Gastroesophageal sphincter (tissue), 3 donors: ENCODE results near the gene ASAP2.

Source experiments
- POLR2A ChIP-seq, 2 donors: fragments of 450-650 bp; IDR thresholded peaks; one replicate each; pipeline ENCODE4 v1.6.1; 2017; ENCODE audit warnings: antibody characterized with exemption in 2 of 2, mild to moderate bottlenecking in 2 of 2, moderate library complexity in 1 of 2
- TF ChIP-seq, protein P1 (sequence below), 4 experiments: fragments of 200-600 bp in 2 of 4; fragments of 450-650 bp in 2 of 4; sonication (generic) in 1 of 4; IDR thresholded peaks; one replicate each; pipeline ENCODE4 v1.5.1; 2017 to 2019; ENCODE audit warnings: antibody characterized with exemption in 4 of 4, mild to moderate bottlenecking in 2 of 4, moderate library complexity in 2 of 4

DNA sequence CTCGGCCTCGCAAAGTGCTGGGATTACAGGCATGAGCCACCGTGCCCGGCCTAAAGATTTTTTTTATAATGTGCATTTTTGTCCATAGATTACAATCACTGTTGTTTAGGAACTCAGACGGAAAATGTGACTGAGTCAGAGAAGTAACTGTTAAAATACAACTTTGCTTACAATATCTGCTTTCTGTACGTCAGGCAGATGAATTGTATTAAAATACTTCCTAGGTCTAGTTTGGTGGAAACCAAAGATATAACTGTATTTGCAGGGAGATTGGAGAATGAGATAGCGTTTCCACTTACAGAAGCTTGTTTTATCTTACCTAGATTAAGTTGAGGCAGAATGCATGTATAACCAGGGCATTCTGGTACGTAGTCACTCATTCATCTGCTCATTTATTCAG, 36.7 kb downstream of the ASAP2 start:
- TF ChIP-seq, protein P1, sequence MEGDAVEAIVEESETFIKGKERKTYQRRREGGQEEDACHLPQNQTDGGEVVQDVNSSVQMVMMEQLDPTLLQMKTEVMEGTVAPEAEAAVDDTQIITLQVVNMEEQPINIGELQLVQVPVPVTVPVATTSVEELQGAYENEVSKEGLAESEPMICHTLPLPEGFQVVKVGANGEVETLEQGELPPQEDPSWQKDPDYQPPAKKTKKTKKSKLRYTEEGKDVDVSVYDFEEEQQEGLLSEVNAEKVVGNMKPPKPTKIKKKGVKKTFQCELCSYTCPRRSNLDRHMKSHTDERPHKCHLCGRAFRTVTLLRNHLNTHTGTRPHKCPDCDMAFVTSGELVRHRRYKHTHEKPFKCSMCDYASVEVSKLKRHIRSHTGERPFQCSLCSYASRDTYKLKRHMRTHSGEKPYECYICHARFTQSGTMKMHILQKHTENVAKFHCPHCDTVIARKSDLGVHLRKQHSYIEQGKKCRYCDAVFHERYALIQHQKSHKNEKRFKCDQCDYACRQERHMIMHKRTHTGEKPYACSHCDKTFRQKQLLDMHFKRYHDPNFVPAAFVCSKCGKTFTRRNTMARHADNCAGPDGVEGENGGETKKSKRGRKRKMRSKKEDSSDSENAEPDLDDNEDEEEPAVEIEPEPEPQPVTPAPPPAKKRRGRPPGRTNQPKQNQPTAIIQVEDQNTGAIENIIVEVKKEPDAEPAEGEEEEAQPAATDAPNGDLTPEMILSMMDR (IDR thresholded peaks at IDR 0.05) = no peak
- TF ChIP-seq POLR2A (IDR thresholded peaks at IDR 0.05) = no peak
